ENCODE data around the gene NOS3. TPM values are rescaled to one million over a fixed set of nuclear protein-coding genes. Genes with fewer than 3 reads are reported as not detected.

Gene NOS3
- total RNA-seq, 1 donor from 2014 or later = 185 TPM

- no peak for TF ChIP-seq CTCF (IDR thresholded peaks at IDR 0.05)
- Histone ChIP-seq H3K36me3 (peaks cover 21 to 23% of the 10 kb centered on the region in 2 donors), H3K4me1 (peaks cover 21 to 44% of the 10 kb centered on the region in 2 donors), H3K27me3 (no peaks in the 10 kb centered on the region), H3K4me3 (peak overlapping the region; percentile 92 to 95), H3K9me3 (no peaks in the 10 kb centered on the region), H3K27ac (peak overlapping the region; percentile 85 to 95)
- no peak for DNase-seq (ENCODE audit: low spot score in 2 of 2)
- intact Hi-C loops (cut with DNase I) = loop anchor here (2.0 to 5.0 kb wide), 2 partner anchors 49 to 186 kb away; partner anchors contain the start of gene SMARCD3
These were observed 70.6 kb downstream of the NOS3 start for GRCh38 chr7:151061213-151062110.

- no peak for TF ChIP-seq CTCF (IDR thresholded peaks at IDR 0.05)
- Histone ChIP-seq H3K27ac (peak overlapping the region; percentile 85 to 95), H3K36me3 (peaks cover 27 to 29% of the 10 kb centered on the region in 2 donors), H3K9me3 (no peaks in the 10 kb centered on the region), H3K4me1 (peaks cover 18 to 40% of the 10 kb centered on the region in 2 donors), H3K27me3 (no peaks in the 10 kb centered on the region), H3K4me3 (peak overlapping the region; percentile 25 to 41)
- no peak for DNase-seq (ENCODE audit: low spot score in 2 of 2)
- intact Hi-C loops (cut with DNase I) = loop anchor here (5.0 kb wide), 1 partner anchor 185 kb away; the partner anchor contains the start of gene SMARCD3
These were observed 71.2 kb downstream of the NOS3 start for GRCh38 chr7:151062111-151062398.

DNA sequence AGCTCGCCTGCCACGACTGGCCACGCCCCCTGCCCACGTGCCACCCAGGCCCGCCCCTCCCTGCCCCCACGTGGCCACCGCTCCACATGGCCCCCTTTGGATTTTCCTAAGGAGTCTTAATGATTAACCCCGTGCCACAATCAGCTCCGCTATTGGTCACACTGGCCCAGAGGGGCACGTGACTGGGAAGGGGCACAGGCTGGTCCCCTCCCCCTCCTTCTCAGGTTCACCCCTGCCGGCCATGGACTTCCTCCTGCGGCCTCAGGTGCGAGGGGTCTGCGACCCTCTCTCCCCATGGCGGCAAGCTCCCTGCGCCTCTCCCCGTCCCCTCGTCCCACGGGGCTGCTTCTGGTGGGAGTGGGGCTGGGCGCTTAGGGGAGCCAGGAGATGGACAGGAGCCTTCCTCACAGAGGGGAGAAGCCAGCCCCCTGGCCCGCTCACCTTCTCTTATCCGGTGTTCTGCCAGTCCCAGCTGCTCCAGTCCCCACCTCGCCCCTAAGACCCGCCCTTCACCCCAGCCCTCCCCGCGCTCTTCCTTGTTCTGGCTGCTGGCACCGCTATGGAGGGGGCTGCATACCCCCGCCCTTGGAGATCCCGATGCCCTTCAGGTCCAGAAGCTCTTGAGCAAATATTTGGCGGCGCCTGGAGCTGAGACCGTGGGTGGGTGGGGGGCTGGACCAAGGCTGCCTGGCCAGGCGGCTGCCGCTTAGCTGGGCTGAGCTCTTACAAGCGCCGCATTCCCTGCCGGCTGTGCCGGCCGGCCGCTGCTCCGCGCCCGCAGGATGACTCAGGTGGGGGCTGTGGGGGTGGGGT is 71.8 kb downstream of the NOS3 start:
- intact Hi-C loops (cut with DNase I) = loop anchor here (5.0 kb wide), 1 partner anchor 185 kb away; the partner anchor contains the start of gene SMARCD3
- H3K4me1 ChIP-seq = peaks cover 15 to 37% of the 10 kb centered on the region in 2 donors
- H3K4me3 ChIP-seq = peak overlapping the region; percentile 25 to 41
- no peaks in the 10 kb centered on the region for H3K9me3 ChIP-seq
- H3K36me3 ChIP-seq = peaks cover 31 to 35% of the 10 kb centered on the region in 2 donors
- peak overlapping the region; percentile 85 to 95 for H3K27ac ChIP-seq
- no peaks in the 10 kb centered on the region for H3K27me3 ChIP-seq
- DNase-seq (ENCODE audit: low spot score in 2 of 2) = no peak
- TF ChIP-seq CTCF (IDR thresholded peaks at IDR 0.05) = no peak

DNA sequence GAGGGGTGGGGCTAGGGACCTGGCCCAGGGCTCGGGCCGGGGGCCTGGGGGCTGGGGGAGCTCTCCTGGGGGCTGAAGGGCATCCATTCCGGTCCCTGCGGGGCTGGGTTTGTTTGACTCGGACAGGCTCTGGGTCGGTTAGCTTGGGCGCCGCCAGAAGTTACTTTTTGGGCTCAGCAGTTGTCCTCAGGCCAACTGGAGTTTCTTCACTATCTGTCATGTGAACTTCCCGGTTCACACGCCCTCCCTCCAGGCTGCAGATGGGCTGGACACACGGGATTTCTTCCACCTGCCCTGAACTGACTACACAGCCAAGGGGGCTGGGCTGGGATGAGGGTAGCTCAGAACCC is 72.4 kb downstream of the NOS3 start:
- Histone ChIP-seq H3K4me3 (peak overlapping the region; percentile 25 to 41), H3K27ac (peak overlapping the region; percentile 52 to 85), H3K27me3 (no peaks in the 10 kb centered on the region), H3K36me3 (peaks cover 37 to 41% of the 10 kb centered on the region in 2 donors), H3K9me3 (no peaks in the 10 kb centered on the region), H3K4me1 (peaks cover 15 to 36% of the 10 kb centered on the region in 2 donors)
- DNase-seq (ENCODE audit: low spot score in 2 of 2) = no peak
- TF ChIP-seq CTCF (IDR thresholded peaks at IDR 0.05) = no peak
- intact Hi-C loops (cut with DNase I) = loop anchor here (5.0 kb wide), 1 partner anchor 184 kb away; the partner anchor contains the start of gene SMARCD3

Other genes with a start within 250 kb of the NOS3 start
- 42.5 TPM for gene TMEM176B, start 190.7 kb upstream of the NOS3 start, total RNA-seq
- 31.5 TPM for gene TMEM176A, start 190.2 kb upstream of the NOS3 start, total RNA-seq
- 0.75 TPM for gene AOC1, start 138.5 kb upstream of the NOS3 start, total RNA-seq
- not detected for gene KCNH2, start 12.7 kb upstream of the NOS3 start, total RNA-seq
- not detected for gene ATG9B, start 33.5 kb downstream of the NOS3 start, total RNA-seq
- gene ABCB8, start 37.4 kb downstream of the NOS3 start, total RNA-seq = 50.8 TPM
- not detected for gene ASIC3, start 57.5 kb downstream of the NOS3 start, total RNA-seq
- gene CDK5, start 66.9 kb downstream of the NOS3 start, total RNA-seq = 15.8 TPM
- gene SLC4A2, start 68.6 kb downstream of the NOS3 start, total RNA-seq = 390 TPM
- gene FASTK, start 89.8 kb downstream of the NOS3 start, total RNA-seq = 121 TPM
- gene TMUB1, start 92.5 kb downstream of the NOS3 start, total RNA-seq = 143 TPM
- gene AGAP3, start 95.5 kb downstream of the NOS3 start, total RNA-seq = 82.6 TPM
- gene GBX1, start 176.7 kb downstream of the NOS3 start, total RNA-seq = not detected
- not detected for gene ASB10, start 196.2 kb downstream of the NOS3 start, total RNA-seq
- gene H2BK1, start 219.5 kb downstream of the NOS3 start, total RNA-seq = not detected
- gene ABCF2, start 236.2 kb downstream of the NOS3 start, total RNA-seq = 85.3 TPM
- 40.3 TPM for gene CHPF2, start 241.5 kb downstream of the NOS3 start, total RNA-seq

All from ascending aorta (tissue), 2 donors.